Endothelial cell (in vitro differentiated cells): ENCODE data around the gene SDCBP2. TPM values are rescaled to one million over a fixed set of nuclear protein-coding genes. Genes with fewer than 3 reads are reported as not detected.

Experiments used
- total RNA-seq: library from RNA; stranded (reverse); fragmentation: NEBNext Ultra II Directional; extraction: Animal tissue kit (Norgen Biotek cat#: 25700); gene quantifications from one replicate; pipeline ENCODE4 v1.2.1, GENCODE V29; 2021; ENCODE audit not compliant: unreplicated experiment

The SDCBP2 gene
- total RNA-seq, 1 donor from 2014 or later = 10.1 TPM

Other genes with a start within 250 kb of the SDCBP2 start
- 91.7 TPM for gene PSMF1, start 210.5 kb downstream of the SDCBP2 start, total RNA-seq
- gene TMEM74B, start 144.2 kb downstream of the SDCBP2 start, total RNA-seq = 35.4 TPM
- gene C20orf202, start 125.7 kb downstream of the SDCBP2 start, total RNA-seq = 0.92 TPM
- gene RAD21L1, start 103.1 kb downstream of the SDCBP2 start, total RNA-seq = 1.1 TPM
- gene SNPH, start 62.8 kb downstream of the SDCBP2 start, total RNA-seq = 8.4 TPM
- 952 TPM for gene FKBP1A, start 63.9 kb upstream of the SDCBP2 start, total RNA-seq
- gene NSFL1C, start 137.7 kb upstream of the SDCBP2 start, total RNA-seq = 104 TPM
- gene SIRPB2, start 162.3 kb upstream of the SDCBP2 start, total RNA-seq = 41.5 TPM
- gene SIRPD, start 228.6 kb upstream of the SDCBP2 start, total RNA-seq = not detected